ENCODE data around the gene HS3ST1.

DNA sequence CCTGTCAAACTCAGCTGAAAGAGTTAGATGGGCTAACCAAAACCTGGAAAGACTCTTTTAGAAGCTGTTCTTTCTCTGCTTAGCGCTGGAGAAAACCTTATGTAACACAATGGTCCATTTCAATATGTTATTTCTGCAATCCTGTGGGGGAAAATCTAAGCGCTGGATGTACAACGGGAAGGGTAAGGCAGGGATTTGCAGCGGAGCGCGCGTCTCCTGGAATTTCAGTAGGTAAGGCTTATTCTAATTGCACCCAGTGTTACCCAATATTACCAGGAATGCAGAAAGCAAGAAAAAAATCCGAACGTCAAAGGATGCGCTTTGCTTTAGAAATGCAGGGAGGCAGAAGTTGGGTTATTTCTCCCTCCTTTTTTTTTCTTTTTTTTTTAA, 2.0 kb downstream of the HS3ST1 start:
- TF ChIP-seq, protein P1, sequence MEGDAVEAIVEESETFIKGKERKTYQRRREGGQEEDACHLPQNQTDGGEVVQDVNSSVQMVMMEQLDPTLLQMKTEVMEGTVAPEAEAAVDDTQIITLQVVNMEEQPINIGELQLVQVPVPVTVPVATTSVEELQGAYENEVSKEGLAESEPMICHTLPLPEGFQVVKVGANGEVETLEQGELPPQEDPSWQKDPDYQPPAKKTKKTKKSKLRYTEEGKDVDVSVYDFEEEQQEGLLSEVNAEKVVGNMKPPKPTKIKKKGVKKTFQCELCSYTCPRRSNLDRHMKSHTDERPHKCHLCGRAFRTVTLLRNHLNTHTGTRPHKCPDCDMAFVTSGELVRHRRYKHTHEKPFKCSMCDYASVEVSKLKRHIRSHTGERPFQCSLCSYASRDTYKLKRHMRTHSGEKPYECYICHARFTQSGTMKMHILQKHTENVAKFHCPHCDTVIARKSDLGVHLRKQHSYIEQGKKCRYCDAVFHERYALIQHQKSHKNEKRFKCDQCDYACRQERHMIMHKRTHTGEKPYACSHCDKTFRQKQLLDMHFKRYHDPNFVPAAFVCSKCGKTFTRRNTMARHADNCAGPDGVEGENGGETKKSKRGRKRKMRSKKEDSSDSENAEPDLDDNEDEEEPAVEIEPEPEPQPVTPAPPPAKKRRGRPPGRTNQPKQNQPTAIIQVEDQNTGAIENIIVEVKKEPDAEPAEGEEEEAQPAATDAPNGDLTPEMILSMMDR (IDR thresholded peaks at IDR 0.05) = no peak
- TF ChIP-seq SIN3A (IDR thresholded peaks at IDR 0.05; ENCODE audit: borderline replicate concordance, insufficient read depth, low read depth, low read length) (no peak), POLR2AphosphoS5 (IDR thresholded peaks at IDR 0.05; ENCODE audit: low read depth, low read length) (no peak), TCF7L2 (IDR thresholded peaks at IDR 0.05; ENCODE audit: low read depth, low read length) (no peak)

Data from Panc1 (cell line).